Nephron progenitor cell (in vitro differentiated cells): Measurements from ENCODE around the gene FNIP2.

Source experiments
- DNase-seq: peaks from one replicate; pipeline ENCODE4 v3.0.0; 2021
- H3K27ac Mint-ChIP-seq: 2 replicates; pipeline ENCODE4 v1.8.0; 2021; ENCODE audit warnings: mild to moderate bottlenecking, moderate library complexity, mixed read lengths
- H3K27me3 Mint-ChIP-seq: 2 replicates; pipeline ENCODE4 v1.8.0; 2021; ENCODE audit warnings: mild to moderate bottlenecking, low read depth, mixed read lengths; ENCODE audit not compliant: poor library complexity
- H3K36me3 Mint-ChIP-seq: 2 replicates; pipeline ENCODE4 v1.8.0; 2021; ENCODE audit warnings: low read depth, mixed read lengths
- H3K4me1 Mint-ChIP-seq: 2 replicates; pipeline ENCODE4 v1.8.0; 2021; ENCODE audit warnings: mixed read lengths
- H3K4me3 Mint-ChIP-seq: 2 replicates; pipeline ENCODE4 v1.8.0; 2021; ENCODE audit warnings: mild to moderate bottlenecking, moderate library complexity, mixed read lengths
- H3K9me3 Mint-ChIP-seq: 2 replicates; pipeline ENCODE4 v1.8.0; 2021; ENCODE audit warnings: mild to moderate bottlenecking, moderate library complexity, mixed read lengths
- CTCF ChIP-seq: fragments of 200-600 bp; sonication (generic); IDR thresholded peaks from 2 replicates; pipeline ENCODE4 v1.5.0; 2021; ENCODE audit warnings: antibody characterized with exemption

The FNIP2 gene

GRCh38 chr4:158768555-158769174 lies at the start of gene FNIP2:
TSS of gene FNIP2 (plus strand) at chr4:158769026. CDS start at chr4:158769213, 187 bp downstream.
- no peak for TF ChIP-seq CTCF
- H3K4me1 Mint-ChIP-seq = peaks cover 31% of the 10 kb centered on the region
- H3K4me3 Mint-ChIP-seq = peak within 1 kb of the TSS; percentile 97
- H3K36me3 Mint-ChIP-seq = no peaks in the 10 kb centered on the region
- DNase-seq = peak; percentile 85
- H3K27ac Mint-ChIP-seq = peak within 1 kb of the TSS; percentile 59
- H3K27me3 Mint-ChIP-seq = peaks cover 7% of the 10 kb centered on the region
- H3K9me3 Mint-ChIP-seq = no peaks in the 10 kb centered on the region

- Mint-ChIP-seq H3K9me3 (no peaks in the 10 kb centered on the region), H3K4me3 (peak overlapping the region; percentile 96), H3K27me3 (peaks cover 4% of the 10 kb centered on the region), H3K27ac (no peak overlapping the region), H3K4me1 (peaks cover 24% of the 10 kb centered on the region), H3K36me3 (peaks cover 43% of the 10 kb centered on the region)
- DNase-seq = no peak
- TF ChIP-seq CTCF = no peak
Measured at GRCh38 chr4:158721680-158722079, 47.1 kb upstream of the FNIP2 start.

DNA sequence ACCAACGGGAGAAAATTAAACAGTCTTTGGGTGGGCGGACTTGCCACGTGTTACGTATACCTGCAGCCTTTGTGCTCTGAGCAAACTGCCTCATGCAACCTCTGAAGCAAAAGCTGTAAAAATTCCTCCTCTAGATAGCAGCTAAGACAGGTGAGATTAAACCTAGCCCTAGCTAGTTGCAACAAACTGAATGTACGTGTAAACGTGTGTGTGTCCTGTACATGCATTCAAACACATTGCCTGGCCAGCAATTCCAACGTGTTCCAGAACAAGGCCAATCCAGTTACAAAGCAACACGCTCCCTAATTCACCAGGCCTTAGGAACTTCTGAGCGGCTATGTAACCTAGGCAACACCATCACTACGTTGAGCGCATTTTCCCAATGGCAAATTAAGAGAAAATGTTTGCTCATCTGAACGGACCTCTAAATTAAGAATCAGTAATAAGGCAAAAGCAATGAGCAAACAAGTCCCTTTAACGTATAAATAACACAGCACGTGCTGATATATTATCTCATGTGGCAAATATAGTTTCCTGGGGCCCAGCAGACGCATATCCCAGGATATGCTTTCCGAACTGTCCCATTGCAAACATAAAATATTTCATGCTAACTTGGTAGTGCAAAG lies 46.4 kb upstream of the FNIP2 start:
- H3K4me3 Mint-ChIP-seq = peak overlapping the region; percentile 96
- H3K36me3 Mint-ChIP-seq = peaks cover 36% of the 10 kb centered on the region
- H3K27ac Mint-ChIP-seq = peak overlapping the region; percentile 94
- H3K4me1 Mint-ChIP-seq = peaks cover 24% of the 10 kb centered on the region
- DNase-seq = peak; percentile 8
- TF ChIP-seq CTCF = no peak
- H3K9me3 Mint-ChIP-seq = no peaks in the 10 kb centered on the region
- peaks cover 7% of the 10 kb centered on the region for H3K27me3 Mint-ChIP-seq

DNA sequence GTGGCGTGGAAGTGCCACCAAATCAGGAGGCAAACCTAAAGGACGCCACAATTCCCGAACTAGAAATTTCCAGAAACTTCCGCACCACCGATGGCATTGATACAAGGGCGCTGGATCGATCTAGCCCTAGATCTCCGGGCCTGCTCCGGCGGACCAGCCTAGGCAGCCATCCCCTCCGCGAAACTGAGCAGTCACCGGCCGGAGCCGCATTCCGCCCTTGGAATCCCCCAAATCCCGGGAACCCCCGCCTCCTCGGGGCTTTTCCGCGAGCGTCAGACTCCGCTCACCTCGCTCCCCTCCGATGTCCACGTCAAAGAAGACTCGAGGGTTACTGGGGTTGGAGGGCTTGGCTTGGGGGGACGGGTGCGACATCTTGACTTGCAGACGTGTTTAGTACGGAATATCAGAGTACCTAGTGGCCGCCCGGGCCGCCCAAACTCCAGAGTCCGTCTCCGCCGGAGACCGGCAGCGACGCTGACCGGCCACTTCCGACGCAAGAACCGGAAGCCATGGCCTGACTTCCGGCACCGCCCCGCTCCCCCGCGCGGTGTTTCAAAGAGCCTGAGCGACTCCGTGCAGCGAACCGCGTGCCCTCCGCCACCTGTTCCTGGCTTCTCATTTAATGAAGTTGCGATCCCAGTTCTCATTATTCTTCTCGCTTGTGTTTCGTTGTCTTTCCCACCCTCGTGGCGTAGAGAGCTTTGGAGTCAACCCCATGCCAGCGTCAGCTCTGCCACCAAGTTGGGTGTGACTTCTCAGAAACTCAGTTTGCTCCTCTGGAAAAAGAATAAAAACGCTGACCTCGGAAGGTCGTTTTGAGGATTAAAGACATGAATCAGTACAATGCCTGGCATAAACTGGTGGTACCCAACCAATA lies 45.7 kb upstream of the FNIP2 start, which contains the start of gene PPID:
Gene PPID (minus strand): TSS at position 480 of the 877 bp plus-strand sequence. CDS start 108 bp downstream, at position 372.
- peaks cover 8% of the 10 kb centered on the region for H3K27me3 Mint-ChIP-seq
- H3K4me1 Mint-ChIP-seq = peaks cover 24% of the 10 kb centered on the region
- H3K4me3 Mint-ChIP-seq = peak within 1 kb of the TSS; percentile 96
- peaks cover 28% of the 10 kb centered on the region for H3K36me3 Mint-ChIP-seq
- peak within 1 kb of the TSS; percentile 94 for H3K27ac Mint-ChIP-seq
- no peak for TF ChIP-seq CTCF
- H3K9me3 Mint-ChIP-seq = no peaks in the 10 kb centered on the region
- peak; percentile 86 for DNase-seq

DNA sequence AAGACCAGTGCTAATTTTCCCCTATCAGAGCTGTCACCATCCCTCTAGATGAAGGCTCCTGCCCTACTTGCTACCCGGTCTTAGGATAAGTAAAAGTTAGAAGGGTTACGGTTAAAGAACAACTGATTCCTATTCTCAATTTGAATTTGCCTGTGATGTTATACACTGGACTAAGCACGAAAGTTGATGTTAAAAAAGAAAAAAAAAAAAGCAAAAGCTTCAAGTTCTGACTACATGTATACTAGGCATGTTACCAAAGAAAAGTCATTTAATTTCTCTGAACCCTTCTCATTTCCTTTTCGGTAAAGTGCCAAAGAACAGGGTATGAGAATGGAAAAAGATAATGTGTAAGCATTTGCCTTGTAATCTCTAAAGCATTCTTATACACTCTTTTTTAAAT lies 44.2 kb upstream of the FNIP2 start:
- Mint-ChIP-seq H3K4me1 (peaks cover 24% of the 10 kb centered on the region), H3K9me3 (no peaks in the 10 kb centered on the region), H3K36me3 (peaks cover 15% of the 10 kb centered on the region), H3K27ac (no peak overlapping the region), H3K27me3 (peaks cover 18% of the 10 kb centered on the region), H3K4me3 (peak overlapping the region; percentile 96)
- TF ChIP-seq CTCF = no peak
- DNase-seq = no peak
